Trophoblast cell (in vitro differentiated cells and primary cell): ENCODE data around the gene NFYC.

ENCODE experiments used
- DNase-seq, 2 donors: peaks; one replicate each; pipeline ENCODE4 v3.0.0-alpha.2; 2016
- H2AFZ ChIP-seq: 2 replicates; pipeline ENCODE4 v1.6.1; 2013; ENCODE audit warnings: low read length, moderate library complexity, mild to moderate bottlenecking; ENCODE audit not compliant: insufficient read depth, poor library complexity
- H2AK5ac ChIP-seq: 2 replicates; pipeline ENCODE4 v1.6.1; 2013; ENCODE audit warnings: mild to moderate bottlenecking, low read length
- H2BK120ac ChIP-seq: 2 replicates; pipeline ENCODE4 v1.6.1; 2013; ENCODE audit warnings: low read length, mild to moderate bottlenecking, moderate library complexity; ENCODE audit not compliant: insufficient read depth, poor library complexity
- H2BK12ac ChIP-seq: 2 replicates; pipeline ENCODE4 v1.6.1; 2013; ENCODE audit warnings: mild to moderate bottlenecking, low read length, moderate library complexity
- H2BK5ac ChIP-seq: 2 replicates; pipeline ENCODE4 v1.6.1; 2013; ENCODE audit warnings: low read length, low read depth, moderate library complexity, mild to moderate bottlenecking; ENCODE audit not compliant: poor library complexity
- H3K14ac ChIP-seq: 2 replicates; pipeline ENCODE4 v1.6.1; 2013; ENCODE audit warnings: mild to moderate bottlenecking, low read length
- H3K18ac ChIP-seq: 2 replicates; pipeline ENCODE4 v1.6.1; 2013; ENCODE audit warnings: mild to moderate bottlenecking, low read length
- H3K23ac ChIP-seq: 2 replicates; pipeline ENCODE4 v1.6.1; 2013; ENCODE audit warnings: low read length
- H3K27ac ChIP-seq: 2 replicates; pipeline ENCODE4 v1.5.1; 2013; ENCODE audit warnings: low read depth, mild to moderate bottlenecking, inconsistent platforms, low read length, moderate library complexity
- H3K27me3 ChIP-seq: 2 replicates; pipeline ENCODE4 v1.6.1; 2013; ENCODE audit warnings: inconsistent platforms, mild to moderate bottlenecking, low read length, moderate library complexity; ENCODE audit not compliant: insufficient read depth
- H3K36me3 ChIP-seq, 2 experiments: 1 replicate in 1 of 2; 2 replicates in 1 of 2; pipeline ENCODE4 v1.6.1; 2013; ENCODE audit warnings: low read length in 2 of 2, mild to moderate bottlenecking in 2 of 2, moderate library complexity in 1 of 2; ENCODE audit not compliant: insufficient read depth in 2 of 2, control insufficient read depth in 1 of 2
- H3K4ac ChIP-seq: 2 replicates; pipeline ENCODE4 v1.6.1; 2013; ENCODE audit warnings: low read depth, mild to moderate bottlenecking, low read length, moderate library complexity
- H3K4me1 ChIP-seq, 2 experiments: 1 replicate in 1 of 2; 2 replicates in 1 of 2; pipeline ENCODE4 v1.6.1; 2013; ENCODE audit warnings: low read length in 2 of 2, mild to moderate bottlenecking in 2 of 2, moderate library complexity in 1 of 2; ENCODE audit not compliant: insufficient read depth in 2 of 2, control insufficient read depth in 1 of 2
- H3K4me2 ChIP-seq: 2 replicates; pipeline ENCODE4 v1.6.1; 2013; ENCODE audit warnings: inconsistent platforms, mild to moderate bottlenecking, low read length, moderate library complexity
- H3K4me3 ChIP-seq: 2 replicates; pipeline ENCODE4 v1.5.1; 2013; ENCODE audit warnings: mild to moderate bottlenecking, low read depth, low read length, inconsistent platforms
- H3K79me1 ChIP-seq: one replicate; pipeline ENCODE4 v1.6.1; 2013; ENCODE audit warnings: low read length
- H3K79me2 ChIP-seq: 2 replicates; pipeline ENCODE4 v1.6.1; 2013; ENCODE audit warnings: low read length, mild to moderate bottlenecking; ENCODE audit not compliant: control insufficient read depth, insufficient read depth, poor library complexity
- H3K9ac ChIP-seq: 2 replicates; pipeline ENCODE4 v1.6.1; 2013; ENCODE audit warnings: mild to moderate bottlenecking, low read length
- H3K9me3 ChIP-seq: 2 replicates; pipeline ENCODE4 v1.6.1; 2013; ENCODE audit warnings: low read depth, mild to moderate bottlenecking, control low read depth, inconsistent platforms, low read length; ENCODE audit not compliant: insufficient read depth
- H4K12ac ChIP-seq: 2 replicates; pipeline ENCODE4 v1.6.1; 2013; ENCODE audit warnings: low read depth, mild to moderate bottlenecking, low read length, moderate library complexity
- H4K8ac ChIP-seq: 2 replicates; pipeline ENCODE4 v1.6.1; 2013; ENCODE audit warnings: low read depth, mild to moderate bottlenecking, low read length, moderate library complexity
- H4K91ac ChIP-seq: one replicate; pipeline ENCODE4 v1.6.1; 2013; ENCODE audit warnings: low read depth, mild to moderate bottlenecking, low read length, moderate library complexity
- WGBS: extraction: QIAGEN DNeasy Blood & Tissue Kit; methylation state at CpG from one replicate; pipeline ENCODE4 v1.1.7; 2013; ENCODE audit warnings: missing lambda C conversion rate; ENCODE audit not compliant: insufficient read length, insufficient coverage; ENCODE audit errors: extremely low coverage; 5-methylcytosine and 5-hydroxymethylcytosine counted together

The NFYC gene

GRCh38 chr1:40762144-40762923 is 70.8 kb downstream of the NFYC start:
- Histone ChIP-seq H3K9me3 (no peaks in the 10 kb centered on the region), H4K91ac (no peak overlapping the region), H2BK5ac (no peak overlapping the region), H3K9ac (no peak overlapping the region), H4K8ac (no peak overlapping the region), H3K18ac (no peak overlapping the region), H2BK120ac (no peak overlapping the region), H3K4me2 (no peak overlapping the region), H3K27ac (no peak overlapping the region), H3K4ac (no peak overlapping the region), H3K36me3 (peaks cover 42 to 65% of the 10 kb centered on the region in 2 experiments), H2BK12ac (no peak overlapping the region), H3K79me2 (no peaks in the 10 kb centered on the region), H3K4me1 (peaks cover 0 to 2% of the 10 kb centered on the region in 2 experiments), H3K79me1 (no peaks in the 10 kb centered on the region), H3K4me3 (no peak overlapping the region), H2AK5ac (no peak overlapping the region), H3K27me3 (no peaks in the 10 kb centered on the region), H4K12ac (no peak overlapping the region), H2AFZ (no peak overlapping the region), H3K23ac (no peak overlapping the region), H3K14ac (no peak overlapping the region)
- DNase-seq: no peak
- WGBS: no CpG with 5 or more reads among the region's 7 CpGs

- Histone ChIP-seq H2AK5ac (no peak overlapping the region), H2BK12ac (no peak overlapping the region), H3K36me3 (peaks cover 41 to 62% of the 10 kb centered on the region in 2 experiments), H3K4ac (no peak overlapping the region), H3K14ac (no peak overlapping the region), H3K18ac (no peak overlapping the region), H3K79me1 (no peaks in the 10 kb centered on the region), H3K79me2 (no peaks in the 10 kb centered on the region), H4K12ac (no peak overlapping the region), H3K4me2 (no peak overlapping the region), H3K9ac (no peak overlapping the region), H2BK5ac (no peak overlapping the region), H2AFZ (no peak overlapping the region), H3K23ac (no peak overlapping the region), H4K8ac (no peak overlapping the region), H3K4me1 (peaks cover 0 to 2% of the 10 kb centered on the region in 2 experiments), H3K9me3 (no peaks in the 10 kb centered on the region), H4K91ac (no peak overlapping the region), H2BK120ac (no peak overlapping the region), H3K27me3 (no peaks in the 10 kb centered on the region), H3K4me3 (no peak overlapping the region), H3K27ac (no peak overlapping the region)
- no CpG with 5 or more reads among the region's 9 CpGs for WGBS
- no peak for DNase-seq
Measured at GRCh38 chr1:40763742-40764532, 72.4 kb downstream of the NFYC start.

- no peak overlapping the region for H3K27ac ChIP-seq
Measured at GRCh38 chr1:40764981-40765380, 73.5 kb downstream of the NFYC start.

GRCh38 chr1:40766017-40766416 is 74.5 kb downstream of the NFYC start:
- Histone ChIP-seq H3K4me3 (no peak overlapping the region), H3K79me2 (no peaks in the 10 kb centered on the region), H3K27me3 (no peaks in the 10 kb centered on the region), H4K12ac (no peak overlapping the region), H4K8ac (no peak overlapping the region), H3K4me1 (peaks cover 0 to 2% of the 10 kb centered on the region in 2 experiments), H3K36me3 (peaks cover 40 to 62% of the 10 kb centered on the region in 2 experiments), H3K9me3 (no peaks in the 10 kb centered on the region), H3K4ac (no peak overlapping the region), H2AK5ac (no peak overlapping the region), H4K91ac (no peak overlapping the region), H2BK5ac (no peak overlapping the region), H2BK120ac (no peak overlapping the region), H3K14ac (no peak overlapping the region), H3K4me2 (no peak overlapping the region), H3K79me1 (no peaks in the 10 kb centered on the region), H3K27ac (no peak overlapping the region), H3K23ac (no peak overlapping the region), H3K18ac (no peak overlapping the region), H2BK12ac (no peak overlapping the region), H2AFZ (no peak overlapping the region), H3K9ac (no peak overlapping the region)
- no CpG with 5 or more reads among the region's 2 CpGs for WGBS
- peak; percentile 66 to 90 for DNase-seq

More at GRCh38 chr1:40764981-40765380, 73.5 kb downstream of the NFYC start:
- no peaks in the 10 kb centered on the region for H3K27me3 ChIP-seq
- no peak overlapping the region for H4K8ac ChIP-seq
- no CpG with 5 or more reads among the region's 2 CpGs for WGBS
- no peak overlapping the region for H3K18ac ChIP-seq
- H4K91ac ChIP-seq: no peak overlapping the region
- no peak overlapping the region for H3K14ac ChIP-seq
- H3K4ac ChIP-seq: no peak overlapping the region
- no peaks in the 10 kb centered on the region for H3K79me2 ChIP-seq
- H2BK120ac ChIP-seq: no peak overlapping the region
- H3K23ac ChIP-seq: no peak overlapping the region
- H3K9ac ChIP-seq: no peak overlapping the region
- no peak overlapping the region for H3K4me2 ChIP-seq
- no peak overlapping the region for H4K12ac ChIP-seq
- no peak overlapping the region for H2BK12ac ChIP-seq
- peaks cover 0 to 2% of the 10 kb centered on the region in 2 experiments for H3K4me1 ChIP-seq
- no peak overlapping the region for H2AK5ac ChIP-seq
- DNase-seq: no peak
- no peaks in the 10 kb centered on the region for H3K79me1 ChIP-seq
- no peak overlapping the region for H3K4me3 ChIP-seq
- H2AFZ ChIP-seq: no peak overlapping the region
- H3K9me3 ChIP-seq: no peaks in the 10 kb centered on the region
- H3K36me3 ChIP-seq: peaks cover 41 to 62% of the 10 kb centered on the region in 2 experiments
- H2BK5ac ChIP-seq: no peak overlapping the region
